Skin epidermis (tissue), 12 donors: ENCODE results near the gene FAM234A.
A peak's percentile ranks its signal among the peaks of the same experiment; 100 is the strongest.
"Not testable (repeated sequence)": the region's sequence is repeated elsewhere in the genome, so short reads cannot be mapped to it uniquely, and the experiment has no call there.

Experiments
- H3K27ac ChIP-seq, 21 experiments: fragments of 200-600 bp; sonication (generic) in 11 of 21; one replicate each; pipeline ENCODE4 v1.5.0; 2020; ENCODE audit warnings: mild to moderate bottlenecking in 3 of 21, inconsistent platforms in 2 of 21, moderate library complexity in 2 of 21
- H3K4me3 ChIP-seq, 7 experiments: fragments of 200-600 bp; sonication (generic) in 2 of 7; one replicate each; pipeline ENCODE4 v1.5.0; 2020; ENCODE audit warnings: inconsistent platforms in 2 of 7, mild to moderate bottlenecking in 2 of 7, moderate library complexity in 1 of 7

Gene FAM234A, protein sequence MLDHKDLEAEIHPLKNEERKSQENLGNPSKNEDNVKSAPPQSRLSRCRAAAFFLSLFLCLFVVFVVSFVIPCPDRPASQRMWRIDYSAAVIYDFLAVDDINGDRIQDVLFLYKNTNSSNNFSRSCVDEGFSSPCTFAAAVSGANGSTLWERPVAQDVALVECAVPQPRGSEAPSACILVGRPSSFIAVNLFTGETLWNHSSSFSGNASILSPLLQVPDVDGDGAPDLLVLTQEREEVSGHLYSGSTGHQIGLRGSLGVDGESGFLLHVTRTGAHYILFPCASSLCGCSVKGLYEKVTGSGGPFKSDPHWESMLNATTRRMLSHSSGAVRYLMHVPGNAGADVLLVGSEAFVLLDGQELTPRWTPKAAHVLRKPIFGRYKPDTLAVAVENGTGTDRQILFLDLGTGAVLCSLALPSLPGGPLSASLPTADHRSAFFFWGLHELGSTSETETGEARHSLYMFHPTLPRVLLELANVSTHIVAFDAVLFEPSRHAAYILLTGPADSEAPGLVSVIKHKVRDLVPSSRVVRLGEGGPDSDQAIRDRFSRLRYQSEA

DNA sequence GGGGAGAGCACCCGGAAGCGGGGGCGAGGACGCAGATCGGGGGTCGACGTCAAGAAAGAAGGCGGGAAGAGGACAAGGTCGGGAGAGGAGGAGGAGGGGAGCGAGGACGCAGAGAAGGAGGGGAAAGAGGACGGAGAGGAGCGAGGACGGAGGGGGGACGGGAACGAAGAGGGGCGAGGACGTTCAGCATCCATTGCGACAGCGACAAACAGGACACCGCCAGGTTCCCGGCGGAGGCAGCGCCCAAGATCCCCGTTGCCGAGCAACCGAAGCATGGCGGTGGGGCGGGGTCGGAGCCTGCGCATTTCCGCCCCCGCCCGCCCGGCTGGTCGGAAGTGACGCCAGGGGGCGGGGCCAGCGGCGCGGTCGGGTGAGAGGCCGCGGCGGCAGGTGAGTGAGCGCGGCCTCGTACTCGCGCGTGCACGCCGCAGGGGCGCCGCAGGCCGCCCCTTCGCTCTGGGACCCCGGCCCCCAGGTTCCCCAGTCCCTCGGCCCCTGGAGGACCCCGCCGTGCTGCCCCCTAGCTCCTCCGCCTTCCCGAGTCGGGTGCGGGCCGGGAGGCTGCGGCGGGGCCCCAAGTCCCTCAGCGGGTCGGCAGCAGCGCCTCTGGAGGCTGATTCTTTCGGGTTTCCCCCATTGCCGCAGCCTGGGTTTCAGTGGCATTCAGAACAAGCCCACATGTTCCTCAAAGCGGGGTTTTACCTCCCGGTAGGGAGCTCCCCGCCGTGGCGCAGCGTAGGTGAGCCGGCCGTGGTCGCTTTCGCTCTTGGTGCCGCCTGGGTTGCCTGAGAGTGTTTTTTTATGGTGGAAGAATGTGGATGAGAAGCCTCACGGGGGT is at the start of gene FAM234A:
Gene FAM234A, plus strand, starts transcription at position 354 of the 838 bp plus-strand sequence. CDS start 19,593 bp downstream, outside the sequence.
- peak within 1 kb of the TSS; percentile 72 to 89 (median 74) for H3K4me3 ChIP-seq

GRCh38 chr16:185213-185612 is 49.4 kb upstream of the FAM234A start:
- H3K27ac ChIP-seq: no peak overlapping the region
- no peak overlapping the region for H3K4me3 ChIP-seq

More for the DNA sequence above, at the start of gene FAM234A:
- peak within 1 kb of the TSS; percentile 72 to 100 (median 95) for H3K27ac ChIP-seq

GRCh38 chr16:185691-186090 is 48.9 kb upstream of the FAM234A start:
- Histone ChIP-seq H3K27ac (no peak overlapping the region), H3K4me3 (no peak overlapping the region)

DNA sequence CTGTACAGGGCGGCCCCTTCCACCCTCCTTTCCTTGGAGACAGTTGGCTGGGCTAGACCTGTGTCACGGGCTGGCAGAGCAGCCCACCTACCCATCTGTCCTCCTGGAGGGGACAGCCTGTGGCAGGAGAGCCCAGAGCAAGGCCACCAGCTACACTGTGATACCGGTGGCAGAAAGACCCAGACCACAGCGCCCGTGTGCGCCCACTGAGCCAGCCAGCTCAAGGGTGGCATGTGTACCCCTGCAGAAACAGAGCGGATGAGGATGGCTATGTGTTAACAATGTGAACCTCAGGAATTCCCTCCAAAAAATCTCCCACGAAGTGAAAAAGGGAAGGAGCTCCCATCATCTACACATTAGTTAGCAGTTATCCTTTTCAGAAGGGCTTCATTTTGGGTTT is 47.3 kb upstream of the FAM234A start:
- Histone ChIP-seq H3K4me3 (no peak overlapping the region), H3K27ac (no peak overlapping the region)

DNA sequence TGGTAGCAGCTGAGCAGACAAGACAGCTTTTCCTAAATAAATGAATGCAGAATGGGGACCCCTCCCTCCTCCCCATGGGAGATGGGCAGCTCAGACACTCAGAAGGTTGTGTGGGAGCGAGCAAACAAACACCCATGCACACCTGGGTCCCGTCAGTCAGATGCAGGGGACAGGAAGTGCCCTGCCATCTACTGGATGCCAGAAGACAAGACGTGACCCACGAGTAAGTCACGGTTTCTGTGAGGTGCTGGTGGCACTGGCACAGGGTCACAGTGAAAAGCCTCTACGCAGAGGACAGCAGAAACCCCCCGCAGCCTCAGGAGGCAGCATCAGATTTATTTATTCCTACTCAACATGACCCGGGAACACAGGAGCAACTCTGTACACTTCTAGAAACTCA is 45.9 kb upstream of the FAM234A start:
- Histone ChIP-seq H3K4me3 (no peak overlapping the region), H3K27ac (no peak overlapping the region)

DNA sequence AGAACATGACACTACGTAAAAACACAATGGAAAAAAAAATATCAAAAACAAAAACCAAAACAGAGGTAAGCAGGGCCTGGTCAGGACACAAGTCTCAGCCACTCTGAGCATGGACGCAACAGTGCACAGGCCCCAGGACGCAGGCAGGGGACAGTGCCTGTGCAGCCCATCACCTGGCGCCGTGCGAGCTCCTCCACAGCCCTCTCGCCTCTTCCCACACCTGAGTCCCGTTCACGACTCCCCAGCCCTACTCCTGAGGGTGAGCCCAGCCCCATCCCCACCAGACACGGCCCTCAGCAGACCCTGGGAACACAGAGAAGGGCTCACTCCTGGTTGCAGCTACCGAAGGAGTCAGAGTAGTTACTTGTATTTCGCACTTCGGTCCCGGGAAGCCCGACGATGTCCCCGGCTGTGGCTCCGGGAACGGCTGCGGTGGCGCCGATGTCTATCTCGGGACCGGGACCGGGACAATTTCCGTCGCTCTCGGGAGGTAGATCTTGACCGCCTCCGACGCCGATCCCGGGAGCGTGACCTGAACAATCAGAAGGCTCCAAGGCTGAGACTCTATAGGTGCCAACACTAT is 44.9 kb upstream of the FAM234A start:
- H3K4me3 ChIP-seq: no peak overlapping the region
- H3K27ac ChIP-seq: no peak overlapping the region

DNA sequence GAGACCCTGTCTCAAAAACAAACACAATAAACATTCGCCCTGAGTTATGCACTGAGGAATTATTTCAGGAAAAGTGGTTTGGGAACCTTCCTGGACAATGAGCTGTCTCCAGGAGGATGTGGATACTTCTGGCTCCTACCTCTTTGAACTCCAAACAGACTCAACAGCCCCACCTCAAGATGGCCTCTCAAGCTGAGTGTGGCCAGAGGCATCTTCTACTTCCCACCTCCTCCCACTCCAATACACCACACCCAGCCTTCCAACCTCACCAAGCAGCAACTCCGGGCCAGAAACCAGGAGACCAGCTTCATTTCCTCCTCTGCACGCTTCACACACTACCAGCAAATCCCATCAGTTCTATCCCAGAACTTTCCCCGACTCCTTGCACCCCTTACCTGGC is 42.8 kb upstream of the FAM234A start:
- no peak overlapping the region for H3K4me3 ChIP-seq
- H3K27ac ChIP-seq: no peak overlapping the region

GRCh38 chr16:192686-193085 is 41.9 kb upstream of the FAM234A start:
- Histone ChIP-seq H3K27ac (no peak overlapping the region), H3K4me3 (no peak overlapping the region)

DNA sequence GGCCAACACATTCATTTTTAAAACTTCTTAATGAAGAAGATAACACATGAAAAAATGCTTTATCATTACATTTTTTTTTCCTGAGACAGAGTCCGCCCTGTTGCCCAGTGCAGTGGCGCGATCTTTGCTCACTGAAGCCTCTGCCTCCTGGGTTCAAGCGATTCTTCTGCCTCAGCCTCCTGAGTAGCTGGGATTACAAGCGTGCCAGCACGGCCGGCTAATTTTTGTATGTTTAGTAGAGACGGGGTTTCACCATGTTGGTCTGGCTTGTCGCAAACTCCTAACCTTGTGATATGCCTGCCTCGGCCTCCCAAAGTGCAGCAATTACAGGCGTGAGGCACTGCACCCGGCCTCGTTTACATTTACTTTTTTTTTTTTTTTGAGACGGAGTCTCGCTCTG is 41.2 kb upstream of the FAM234A start:
- Histone ChIP-seq H3K4me3 (no peak overlapping the region), H3K27ac (no peak overlapping the region)

- Histone ChIP-seq H3K27ac (no peak overlapping the region), H3K4me3 (no peak overlapping the region)
Observed at GRCh38 chr16:194516-194915, 40.1 kb upstream of the FAM234A start.

DNA sequence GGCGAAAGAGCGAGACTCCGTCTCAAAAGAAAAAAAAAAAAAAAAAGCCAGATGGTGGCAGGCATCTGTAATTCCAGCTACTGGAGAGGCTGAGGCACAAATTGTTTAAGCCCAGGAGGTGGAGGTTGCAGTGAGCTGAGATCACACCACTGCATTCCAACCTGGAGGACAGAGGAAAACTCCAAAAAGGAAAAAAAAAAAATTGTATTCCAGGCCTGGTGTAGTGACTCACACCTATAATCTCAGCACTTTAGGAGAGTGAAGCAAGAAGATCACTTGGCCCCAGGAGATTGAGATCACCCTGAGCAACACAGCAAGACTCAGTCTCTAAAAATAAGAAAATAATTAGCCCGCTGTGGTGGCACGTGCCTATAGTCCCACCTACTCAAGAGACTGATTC is 34.2 kb upstream of the FAM234A start:
- no peak overlapping the region for H3K4me3 ChIP-seq
- no peak overlapping the region for H3K27ac ChIP-seq

GRCh38 chr16:203246-203645 is 31.4 kb upstream of the FAM234A start:
- no peak overlapping the region for H3K27ac ChIP-seq
- no peak overlapping the region for H3K4me3 ChIP-seq

DNA sequence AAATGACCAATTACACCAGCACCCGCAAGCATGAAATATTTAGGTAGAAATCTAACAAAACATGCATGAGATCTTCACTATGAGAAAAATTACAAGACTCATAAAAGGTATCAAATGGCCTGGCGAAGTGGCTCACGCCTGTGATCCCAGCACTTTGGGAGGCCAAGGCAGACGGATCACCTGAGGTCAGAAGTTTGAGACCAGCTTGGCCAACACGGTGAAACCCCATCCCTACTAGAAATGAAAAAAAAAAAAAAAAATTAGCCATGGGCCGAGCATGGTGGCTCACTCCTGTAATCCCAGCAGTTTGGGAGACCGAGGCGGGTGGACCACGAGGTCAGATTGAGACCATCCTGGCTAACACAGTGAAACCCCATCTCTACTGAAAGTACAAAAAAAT is 30.6 kb upstream of the FAM234A start:
- H3K4me3 ChIP-seq: not testable (repeated sequence)

GRCh38 chr16:209359-209758 is 25.3 kb upstream of the FAM234A start:
- H3K27ac ChIP-seq, H3K4me3 ChIP-seq: not testable (repeated sequence)

More for the DNA sequence above, 30.6 kb upstream of the FAM234A start:
- not testable (repeated sequence) for H3K27ac ChIP-seq

GRCh38 chr16:211631-212180 is 22.9 kb upstream of the FAM234A start:
- not testable (repeated sequence) for H3K4me3 ChIP-seq, H3K27ac ChIP-seq

GRCh38 chr16:212999-213398 is 21.6 kb upstream of the FAM234A start:
- H3K4me3 ChIP-seq: no peak overlapping the region
- H3K27ac ChIP-seq: no peak overlapping the region

DNA sequence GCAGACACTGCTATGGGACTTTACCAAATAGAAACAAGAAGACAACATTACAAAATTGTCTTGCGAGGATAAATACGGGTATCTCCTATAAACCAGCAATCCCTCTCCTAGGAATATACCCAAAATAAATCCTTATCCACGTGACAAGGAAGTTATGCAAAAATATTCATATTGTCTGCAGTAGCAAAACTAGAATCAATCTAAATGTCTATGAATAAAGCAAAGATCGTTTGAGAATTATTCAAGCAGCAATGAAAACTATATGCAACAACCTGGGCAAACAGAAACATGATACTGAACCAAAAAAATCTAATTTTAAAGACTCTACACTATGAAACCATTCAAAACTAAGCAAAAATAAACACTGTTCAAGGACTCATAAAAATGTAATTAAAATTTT is 14.6 kb upstream of the FAM234A start:
- no peak overlapping the region for H3K27ac ChIP-seq
- H3K4me3 ChIP-seq: no peak overlapping the region

GRCh38 chr16:228151-228851 is 6.3 kb upstream of the FAM234A start:
- Histone ChIP-seq H3K4me3 (peak overlapping the region; percentile 61 to 89 (median 76)), H3K27ac (peak overlapping the region in 20 of 21 experiments; percentile 90 to 99 (median 97))
